ENCODE measurements around the gene SRRM2. TPM values are rescaled to one million over a fixed set of nuclear protein-coding genes. Genes with fewer than 3 reads are reported as not detected.

The SRRM2 gene
- total RNA-seq, 1 experiment from 2014 or later = 127 TPM

DNA sequence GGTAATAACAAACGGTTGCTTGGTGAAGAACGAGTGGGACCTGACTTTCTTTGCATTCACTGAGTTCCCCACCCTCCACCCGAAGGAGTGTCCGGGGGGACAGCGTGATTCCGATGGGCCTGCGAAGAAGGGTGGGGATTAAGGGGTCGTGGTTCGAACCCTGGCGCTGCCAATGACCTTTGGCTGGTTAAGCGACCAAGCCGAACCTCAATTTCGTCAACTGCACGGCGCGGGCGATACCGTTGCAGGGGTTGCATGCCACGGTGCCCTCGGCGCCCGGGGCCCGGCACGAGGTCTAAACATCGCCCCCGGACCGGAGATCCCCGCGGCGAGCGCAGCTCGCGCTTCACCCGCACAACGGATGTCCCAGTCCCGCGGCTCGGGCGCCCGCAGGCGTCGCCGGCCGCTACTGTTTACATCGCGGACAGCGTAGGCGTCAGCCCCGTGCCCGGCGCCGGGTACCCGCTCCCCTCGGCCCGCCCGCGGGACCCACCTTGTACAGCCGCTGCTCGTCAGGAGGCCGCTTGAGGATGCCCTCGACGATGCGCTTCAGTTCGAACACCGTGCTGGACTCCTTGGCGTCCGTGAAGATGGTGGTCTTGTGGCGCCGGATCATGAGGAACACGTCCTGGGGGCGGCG, 24.2 kb downstream of the SRRM2 start:
- H4K20me1 ChIP-seq (ENCODE audit: insufficient read depth, low read depth, low read length) = peaks cover 2% of the 10 kb centered on the region; the same call in 1 of the 2 replicates
- H3K27ac ChIP-seq (ENCODE audit: low read length) = peak overlapping the region; percentile 11; the same call in 1 of the 2 replicates
- H3K9me2 ChIP-seq (replicated peaks; ENCODE audit: insufficient read depth, low read length) = no peaks in the 10 kb centered on the region
- H2AFZ ChIP-seq (ENCODE audit: low read length) = no peak overlapping the region
- H3K9ac ChIP-seq (ENCODE audit: low read length) = peak overlapping the region; percentile 95
- peaks cover 6% of the 10 kb centered on the region; the same call in 1 of the 2 replicates for H3K36me3 ChIP-seq (ENCODE audit: insufficient read depth, low read length)
- no peaks in the 10 kb centered on the region for H3K27me3 ChIP-seq (ENCODE audit: low read length)
- peak overlapping the region; percentile 91 for H3K4me3 ChIP-seq (ENCODE audit: low read length)
- H3K4me2 ChIP-seq (ENCODE audit: low read depth, low read length, poor library complexity, severe bottlenecking) = peak overlapping the region; percentile 93
- peak; percentile 64 for DNase-seq
- H3K4me1 ChIP-seq (ENCODE audit: low read length) = peaks cover 24% of the 10 kb centered on the region
- no peaks in the 10 kb centered on the region for H3K9me3 ChIP-seq (ENCODE audit: low read length)
- peaks cover 26% of the 10 kb centered on the region for H3K79me2 ChIP-seq (ENCODE audit: low read length)

- peak; percentile 96 for DNase-seq
- H4K20me1 ChIP-seq (ENCODE audit: insufficient read depth, low read depth, low read length) = no peaks in the 10 kb centered on the region
Measured at GRCh38 chr16:2777231-2777902, 24.9 kb downstream of the SRRM2 start, which contains the start of gene ELOB. Gene ELOB, minus strand, starts transcription at chr16:2777280. Its CDS starts 41 bp downstream, at chr16:2777239.

GRCh38 chr16:2777903-2778629, 25.6 kb downstream of the SRRM2 start:
- Histone ChIP-seq H3K9me3 (ENCODE audit: low read length) (no peaks in the 10 kb centered on the region), H3K9ac (ENCODE audit: low read length) (peak overlapping the region; percentile 100), H3K4me1 (ENCODE audit: low read length) (peaks cover 24% of the 10 kb centered on the region), H2AFZ (ENCODE audit: low read length) (no peak overlapping the region), H4K20me1 (ENCODE audit: insufficient read depth, low read depth, low read length) (no peaks in the 10 kb centered on the region), H3K9me2 (replicated peaks; ENCODE audit: insufficient read depth, low read length) (no peaks in the 10 kb centered on the region), H3K27ac (ENCODE audit: low read length) (peak overlapping the region; percentile 84), H3K4me2 (ENCODE audit: low read depth, low read length, poor library complexity, severe bottlenecking) (peak overlapping the region; percentile 90), H3K27me3 (ENCODE audit: low read length) (no peaks in the 10 kb centered on the region), H3K79me2 (ENCODE audit: low read length) (peaks cover 26% of the 10 kb centered on the region), H3K4me3 (ENCODE audit: low read length) (peak overlapping the region; percentile 97), H3K36me3 (ENCODE audit: insufficient read depth, low read length) (no peaks in the 10 kb centered on the region; the same call in 1 of the 2 replicates)
- DNase-seq = peak; percentile 61

More at GRCh38 chr16:2777231-2777902, 24.9 kb downstream of the SRRM2 start, which contains the start of gene ELOB:
- no peaks in the 10 kb centered on the region; the same call in 1 of the 2 replicates for H3K36me3 ChIP-seq (ENCODE audit: insufficient read depth, low read length)
- peak within 1 kb of the TSS; percentile 84 for H3K27ac ChIP-seq (ENCODE audit: low read length)
- H3K27me3 ChIP-seq (ENCODE audit: low read length) = no peaks in the 10 kb centered on the region
- peak within 1 kb of the TSS; percentile 93 for H3K4me2 ChIP-seq (ENCODE audit: low read depth, low read length, poor library complexity, severe bottlenecking)
- peak within 1 kb of the TSS; percentile 100 for H3K9ac ChIP-seq (ENCODE audit: low read length)
- H3K4me3 ChIP-seq (ENCODE audit: low read length) = peak within 1 kb of the TSS; percentile 97
- H3K9me3 ChIP-seq (ENCODE audit: low read length) = no peaks in the 10 kb centered on the region
- H3K79me2 ChIP-seq (ENCODE audit: low read length) = peaks cover 26% of the 10 kb centered on the region
- H3K9me2 ChIP-seq (replicated peaks; ENCODE audit: insufficient read depth, low read length) = no peaks in the 10 kb centered on the region
- H3K4me1 ChIP-seq (ENCODE audit: low read length) = peaks cover 24% of the 10 kb centered on the region
- H2AFZ ChIP-seq (ENCODE audit: low read length) = no peak within 1 kb of the TSS

- no peaks in the 10 kb centered on the region for H3K9me3 ChIP-seq (ENCODE audit: low read length)
- H3K27me3 ChIP-seq (ENCODE audit: low read length) = no peaks in the 10 kb centered on the region
- H2AFZ ChIP-seq (ENCODE audit: low read length) = no peak overlapping the region
- H3K4me1 ChIP-seq (ENCODE audit: low read length) = peaks cover 24% of the 10 kb centered on the region
- no peaks in the 10 kb centered on the region; the same call in 1 of the 2 replicates for H3K36me3 ChIP-seq (ENCODE audit: insufficient read depth, low read length)
- peak overlapping the region; percentile 90 for H3K4me2 ChIP-seq (ENCODE audit: low read depth, low read length, poor library complexity, severe bottlenecking)
- no peaks in the 10 kb centered on the region for H4K20me1 ChIP-seq (ENCODE audit: insufficient read depth, low read depth, low read length)
- peaks cover 26% of the 10 kb centered on the region for H3K79me2 ChIP-seq (ENCODE audit: low read length)
- no peak overlapping the region for H3K27ac ChIP-seq (ENCODE audit: low read length)
- no peaks in the 10 kb centered on the region for H3K9me2 ChIP-seq (replicated peaks; ENCODE audit: insufficient read depth, low read length)
- H3K4me3 ChIP-seq (ENCODE audit: low read length) = peak overlapping the region; percentile 97; the same call in 1 of the 2 replicates
- peak overlapping the region; percentile 100 for H3K9ac ChIP-seq (ENCODE audit: low read length)
- no peak for DNase-seq
Measured at GRCh38 chr16:2778630-2778958, 26.2 kb downstream of the SRRM2 start.

DNA sequence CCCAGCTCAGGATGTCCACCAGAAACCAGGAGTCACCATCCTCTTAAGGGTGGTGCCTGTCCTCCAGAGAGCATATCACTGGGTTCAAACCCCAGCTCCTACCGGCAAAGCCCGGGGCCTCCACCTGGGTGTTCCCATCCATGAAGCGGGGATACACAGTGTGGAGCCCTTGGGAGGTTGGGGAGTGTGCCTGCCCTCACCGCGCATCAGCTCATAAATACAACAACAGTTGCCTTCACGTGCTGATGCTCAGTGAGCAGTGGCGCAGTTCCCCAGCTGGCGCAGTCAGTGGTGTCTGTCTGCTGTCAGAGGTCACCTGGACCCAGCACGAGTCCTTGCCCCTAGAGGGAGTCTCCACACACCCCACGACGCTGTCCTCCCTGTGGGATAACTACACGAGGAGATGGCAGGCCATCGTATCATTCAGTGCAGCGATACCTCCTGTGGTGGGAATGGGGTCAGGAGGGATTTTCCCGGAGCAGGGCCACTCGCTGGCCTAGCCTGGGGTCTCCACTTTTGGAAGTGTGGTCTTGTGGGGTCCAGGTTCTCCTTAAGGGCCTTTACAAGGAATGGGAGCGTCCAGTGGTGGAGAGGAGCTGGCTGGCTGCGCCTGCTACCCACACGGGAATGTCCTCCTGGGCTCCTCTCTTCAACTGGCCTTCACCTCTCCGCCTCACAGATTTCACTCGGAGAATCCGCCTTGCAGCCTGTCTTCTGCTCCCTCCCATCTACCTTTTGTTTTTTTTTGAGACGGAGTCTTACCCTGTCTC, 26.9 kb downstream of the SRRM2 start:
- no peaks in the 10 kb centered on the region for H3K27me3 ChIP-seq (ENCODE audit: low read length)
- H3K9ac ChIP-seq (ENCODE audit: low read length) = no peak overlapping the region
- H3K27ac ChIP-seq (ENCODE audit: low read length) = no peak overlapping the region

GRCh38 chr16:2779978-2780898, 27.8 kb downstream of the SRRM2 start:
- Histone ChIP-seq H3K9me3 (ENCODE audit: low read length) (no peaks in the 10 kb centered on the region), H3K36me3 (ENCODE audit: insufficient read depth, low read length) (no peaks in the 10 kb centered on the region), H3K27me3 (ENCODE audit: low read length) (no peaks in the 10 kb centered on the region), H2AFZ (ENCODE audit: low read length) (no peak overlapping the region), H3K4me3 (ENCODE audit: low read length) (no peak overlapping the region), H3K4me2 (ENCODE audit: low read depth, low read length, poor library complexity, severe bottlenecking) (no peak overlapping the region), H3K4me1 (ENCODE audit: low read length) (peaks cover 18% of the 10 kb centered on the region), H3K9ac (ENCODE audit: low read length) (no peak overlapping the region), H4K20me1 (ENCODE audit: insufficient read depth, low read depth, low read length) (no peaks in the 10 kb centered on the region), H3K9me2 (replicated peaks; ENCODE audit: insufficient read depth, low read length) (no peaks in the 10 kb centered on the region), H3K79me2 (ENCODE audit: low read length) (peaks cover 22% of the 10 kb centered on the region), H3K27ac (ENCODE audit: low read length) (no peak overlapping the region)
- DNase-seq = no peak

More for the DNA sequence above, 26.9 kb downstream of the SRRM2 start:
- no peak overlapping the region for H2AFZ ChIP-seq (ENCODE audit: low read length)
- H3K36me3 ChIP-seq (ENCODE audit: insufficient read depth, low read length) = no peaks in the 10 kb centered on the region
- no peak for DNase-seq
- H3K9me2 ChIP-seq (replicated peaks; ENCODE audit: insufficient read depth, low read length) = no peaks in the 10 kb centered on the region
- H3K9me3 ChIP-seq (ENCODE audit: low read length) = no peaks in the 10 kb centered on the region
- peaks cover 26% of the 10 kb centered on the region for H3K79me2 ChIP-seq (ENCODE audit: low read length)
- H4K20me1 ChIP-seq (ENCODE audit: insufficient read depth, low read depth, low read length) = no peaks in the 10 kb centered on the region
- no peak overlapping the region for H3K4me3 ChIP-seq (ENCODE audit: low read length)
- H3K4me2 ChIP-seq (ENCODE audit: low read depth, low read length, poor library complexity, severe bottlenecking) = no peak overlapping the region
- H3K4me1 ChIP-seq (ENCODE audit: low read length) = peaks cover 24% of the 10 kb centered on the region
